Gastroesophageal sphincter (tissue), 3 donors: Measurements from ENCODE around the gene RPL41.

ENCODE experiments used
- CTCF ChIP-seq, 4 experiments: fragments of 200-600 bp in 2 of 4; fragments of 450-650 bp in 2 of 4; sonication (generic) in 1 of 4; IDR thresholded peaks; one replicate each; pipeline ENCODE4 v1.5.1; 2017 to 2019; ENCODE audit warnings: antibody characterized with exemption in 4 of 4, mild to moderate bottlenecking in 2 of 4, moderate library complexity in 2 of 4
- EP300 ChIP-seq: sonication (generic); formaldehyde crosslinking; IDR thresholded peaks from one replicate; pipeline ENCODE4 v1.6.1; 2017; ENCODE audit warnings: antibody characterized with exemption, mild to moderate bottlenecking
- POLR2A ChIP-seq, 2 donors: fragments of 450-650 bp; IDR thresholded peaks; one replicate each; pipeline ENCODE4 v1.6.1; 2017; ENCODE audit warnings: antibody characterized with exemption in 2 of 2, mild to moderate bottlenecking in 2 of 2, moderate library complexity in 1 of 2
- POLR2AphosphoS5 ChIP-seq: sonication (generic); formaldehyde crosslinking; IDR thresholded peaks from one replicate; pipeline ENCODE4 v1.6.1; 2017; ENCODE audit warnings: antibody characterized with exemption

- peak; percentile 60 to 68 for TF ChIP-seq POLR2A (IDR thresholded peaks at IDR 0.05)
- TF ChIP-seq CTCF (IDR thresholded peaks at IDR 0.05): peak in 1 of 4 experiments; percentile 28
- peak; percentile 89 for TF ChIP-seq POLR2AphosphoS5
- TF ChIP-seq EP300: no peak
Observed at GRCh38 chr12:56104109-56104814, 12.2 kb upstream of the RPL41 start, which contains the start of gene PA2G4.
